Bone marrow (tissue), 2 donors: ENCODE results near the gene MZB1.
"Not testable (repeated sequence)": the region's sequence is repeated elsewhere in the genome, so short reads cannot be mapped to it uniquely, and the experiment has no call there.

ENCODE experiments used
- DNase-seq, 2 donors: peaks; one replicate each; lab custom pipeline; 2025; lab: John Stamatoyannopoulos, UW

Gene MZB1

DNA sequence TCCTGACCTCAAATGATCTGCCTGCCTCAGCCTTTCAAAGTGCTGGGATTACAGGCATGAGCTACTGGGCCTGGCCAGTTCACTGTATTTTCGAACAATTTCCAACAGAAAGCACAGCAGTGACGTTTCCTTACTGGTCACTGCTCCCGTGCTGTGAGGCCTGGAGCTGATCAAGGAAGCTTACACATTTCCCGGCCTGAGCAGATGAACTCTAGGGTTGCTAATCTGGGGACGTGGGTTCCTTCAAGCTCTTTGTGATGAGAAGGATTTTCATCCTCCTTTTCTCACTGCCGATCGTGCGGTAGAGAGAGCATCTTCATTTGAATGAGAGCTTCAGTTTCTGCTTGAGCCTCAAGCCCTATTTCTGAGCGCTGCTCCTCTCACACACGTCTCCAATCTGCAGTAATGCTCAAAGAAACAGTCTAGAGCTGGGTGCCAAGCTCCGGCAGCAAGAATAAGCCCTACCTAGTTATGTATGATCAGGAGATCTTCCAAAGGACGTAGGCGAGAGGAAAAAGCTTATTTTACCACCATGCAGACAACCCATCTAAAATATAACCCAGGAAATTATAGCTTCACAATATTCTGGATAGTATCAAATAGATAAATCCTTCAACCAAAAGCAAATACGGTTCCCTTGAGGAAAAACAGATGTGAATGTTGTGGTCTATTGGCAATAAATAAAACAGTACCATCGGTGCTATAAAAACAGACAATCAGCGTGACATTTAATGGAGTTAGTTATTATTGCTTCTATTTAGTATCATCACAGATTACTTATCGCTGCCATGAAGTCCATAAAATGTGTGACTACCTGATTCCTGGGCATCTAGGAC lies 21.5 kb upstream of the MZB1 start:
- DNase-seq: no peak

DNA sequence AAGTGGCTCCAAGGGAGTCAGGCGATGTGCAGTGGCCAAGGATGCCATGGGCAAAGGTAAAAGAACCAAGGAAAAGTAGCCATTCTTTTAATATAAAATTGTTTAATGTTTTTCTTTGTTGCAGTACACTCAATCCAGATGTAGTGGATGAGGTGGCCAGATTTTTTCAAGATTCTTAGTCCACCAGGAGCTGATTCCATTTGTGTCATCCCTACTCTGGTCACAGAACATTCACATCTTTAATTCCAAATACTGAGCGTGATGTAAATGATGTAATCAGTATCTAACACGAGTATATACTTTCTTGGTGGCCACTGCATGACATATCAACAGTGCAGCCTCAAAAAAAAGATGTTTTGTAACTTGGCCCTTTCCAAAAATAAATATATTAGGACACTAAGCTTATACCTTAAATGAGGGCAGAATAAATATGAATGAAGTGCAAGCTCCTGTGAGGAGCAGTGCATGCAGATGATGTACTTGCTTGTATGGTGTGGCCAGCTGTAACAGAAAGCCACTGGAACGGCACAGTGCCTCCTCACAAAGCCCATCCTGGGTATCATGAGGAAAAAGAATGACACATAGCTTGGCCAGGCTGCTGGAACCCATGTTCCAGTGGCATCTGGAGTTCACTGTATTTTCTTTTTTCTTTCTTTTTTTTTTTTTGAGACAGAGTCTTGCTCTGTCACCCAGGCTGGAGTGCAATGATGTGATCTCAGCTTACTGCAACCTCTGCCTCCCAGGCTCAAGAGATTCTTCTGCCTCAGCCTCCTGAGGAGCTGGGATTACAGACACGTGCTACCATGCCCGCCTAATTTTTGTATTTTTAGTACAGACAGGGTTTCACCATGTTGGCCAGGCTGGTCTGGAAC lies 20.6 kb upstream of the MZB1 start:
- DNase-seq: no peak

DNA sequence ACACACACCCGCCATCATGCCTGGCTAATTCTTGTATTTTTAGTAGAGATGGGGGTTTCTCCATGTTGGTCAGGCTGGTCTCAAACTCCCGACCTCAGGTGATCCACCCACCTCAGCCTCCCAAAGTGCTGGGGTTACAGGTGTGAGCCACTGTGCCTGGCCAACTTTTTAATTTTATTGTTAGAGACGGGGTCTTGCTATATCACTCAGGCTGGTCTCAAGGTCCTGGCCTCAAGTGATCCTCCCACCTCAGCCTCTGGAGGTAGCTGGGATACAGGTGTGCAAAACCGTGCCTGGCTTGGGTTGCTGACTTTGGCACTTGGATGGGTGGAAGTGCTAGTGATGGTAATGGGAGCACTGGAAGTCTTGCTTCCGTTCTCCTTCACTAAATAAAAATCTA lies 19.4 kb upstream of the MZB1 start:
- not testable (repeated sequence) for DNase-seq

DNA sequence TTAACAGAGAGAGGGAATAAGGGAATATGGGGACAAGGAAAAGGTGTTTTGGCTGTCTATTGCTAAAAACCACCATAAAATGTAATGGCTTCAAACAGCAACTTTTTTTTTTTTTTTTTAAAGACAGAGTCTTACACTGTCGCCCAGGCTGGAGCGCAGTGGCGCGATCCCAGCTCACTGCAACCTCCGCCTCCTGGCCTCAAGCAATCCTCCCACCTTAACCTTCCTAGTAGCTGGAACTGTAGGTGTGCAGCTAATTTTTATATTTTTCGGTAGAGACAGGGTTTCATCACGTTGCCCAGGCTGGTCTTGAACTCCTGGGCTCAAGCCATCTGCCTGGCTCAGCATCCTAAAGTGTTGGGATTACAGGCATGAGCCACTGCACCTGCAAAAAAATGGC lies 18.5 kb upstream of the MZB1 start:
- no peak for DNase-seq

DNA sequence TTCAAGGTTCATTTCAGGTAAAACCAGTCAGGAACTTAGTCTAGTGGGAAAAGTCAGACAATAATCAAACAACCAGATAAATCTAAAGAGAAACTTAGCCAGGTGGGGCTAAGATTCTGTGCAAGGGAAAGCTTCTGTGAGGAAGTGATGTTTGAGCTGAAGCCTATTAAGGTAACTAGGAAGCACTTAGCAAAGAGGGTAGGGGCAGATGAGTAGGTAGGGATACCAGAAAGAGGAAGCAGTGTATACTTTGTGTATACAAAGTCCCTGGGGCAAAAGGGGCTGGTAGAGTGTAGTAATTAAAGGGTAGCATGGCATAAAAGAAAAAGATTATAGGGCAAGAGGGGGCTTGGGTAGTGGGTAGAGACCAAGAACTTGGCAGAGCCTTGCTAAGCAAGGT lies 17.8 kb upstream of the MZB1 start:
- no peak for DNase-seq

DNA sequence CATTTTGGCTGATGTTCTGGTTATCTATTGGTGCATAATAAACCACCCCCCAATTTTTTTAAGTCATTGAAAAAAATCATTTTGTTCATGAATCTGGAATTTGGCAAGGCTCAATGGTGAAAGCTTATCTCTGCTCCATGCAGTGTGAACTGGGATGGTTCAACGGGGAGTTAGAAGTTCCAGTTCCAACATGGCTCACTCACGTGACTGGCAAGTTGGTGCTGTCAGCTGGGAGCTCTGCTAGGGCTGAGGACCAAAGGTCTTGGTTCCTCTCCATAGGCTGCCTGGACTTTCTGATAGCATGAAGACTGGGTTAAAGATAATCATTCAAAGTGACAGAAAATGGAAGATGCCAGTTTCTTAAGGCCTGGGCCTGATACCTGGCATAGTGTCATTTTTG lies 17.2 kb upstream of the MZB1 start:
- DNase-seq: no peak

DNA sequence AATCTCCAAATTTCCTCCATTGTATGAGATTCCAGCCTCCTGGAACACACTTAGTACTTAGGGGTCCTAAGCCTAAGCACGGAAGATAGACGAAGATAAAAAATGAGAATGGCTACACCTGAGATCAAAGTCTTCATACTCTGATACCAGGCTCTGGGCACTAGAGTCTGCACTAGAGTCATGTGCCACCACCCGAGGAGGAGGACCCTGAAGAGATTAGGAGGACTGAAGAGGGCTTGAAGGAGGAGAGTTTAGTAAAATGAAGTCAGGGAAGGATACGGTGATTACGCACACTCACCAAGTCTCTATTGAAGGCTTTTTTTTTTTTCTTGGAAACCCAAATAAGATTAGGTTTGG lies 14.7 kb upstream of the MZB1 start:
- no peak for DNase-seq

DNA sequence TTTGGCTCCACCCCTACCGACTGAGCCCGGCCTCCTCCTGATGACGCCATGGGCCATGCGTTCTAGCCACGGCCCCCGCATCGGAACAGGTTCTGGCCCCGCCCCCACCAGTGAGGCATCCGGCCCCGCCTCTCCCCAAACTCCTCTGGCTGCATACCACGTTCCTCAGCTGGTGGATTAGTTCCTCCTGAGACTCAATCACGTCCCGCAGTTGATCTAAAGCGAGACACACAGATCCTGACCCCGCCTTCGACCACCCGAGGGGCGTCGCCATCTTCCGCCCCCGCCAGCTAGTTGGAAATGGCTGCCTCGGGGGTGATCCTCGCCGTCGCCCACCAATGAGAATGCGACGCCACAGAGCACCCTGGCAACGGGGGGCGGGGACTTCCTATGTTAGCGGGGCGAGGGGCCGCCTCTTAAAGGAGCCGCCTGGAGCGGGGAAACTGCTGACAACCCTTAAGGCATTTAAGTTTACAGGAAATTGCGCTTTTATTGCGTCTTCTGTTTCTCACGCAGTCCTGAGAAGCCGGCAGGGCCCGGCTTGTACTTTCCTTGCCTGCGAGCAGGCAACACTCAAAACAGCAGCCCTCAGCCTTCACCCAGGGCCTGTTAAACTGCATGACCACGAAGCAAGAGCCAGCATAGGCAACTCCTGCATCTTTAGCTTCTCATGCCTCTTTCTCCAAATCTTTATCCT lies 14.2 kb upstream of the MZB1 start, which contains the start of gene SPATA24:
TSS of gene SPATA24 (minus strand) at position 303 of the 697 bp plus-strand sequence. CDS start at position 274, 29 bp downstream.
- peak; percentile 91 to 95 for DNase-seq

DNA sequence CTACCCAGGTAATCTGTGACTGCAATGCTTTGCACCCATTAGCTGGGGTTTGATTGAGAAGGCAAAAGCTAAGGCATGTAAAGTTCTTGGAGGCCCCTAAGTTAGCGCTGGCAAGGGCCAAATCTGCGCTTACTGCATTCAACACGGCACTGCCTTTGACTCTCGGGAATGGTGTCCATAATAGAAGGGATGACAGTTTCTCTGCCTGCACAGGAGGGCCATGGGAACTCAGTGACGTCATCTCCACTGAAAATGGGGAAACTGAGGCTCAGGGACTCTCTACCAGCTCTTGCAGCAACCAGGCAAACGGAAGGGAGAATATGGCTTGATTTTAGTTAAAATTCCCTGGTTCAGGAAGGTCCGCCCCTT lies 13.7 kb upstream of the MZB1 start:
- DNase-seq: no peak

DNA sequence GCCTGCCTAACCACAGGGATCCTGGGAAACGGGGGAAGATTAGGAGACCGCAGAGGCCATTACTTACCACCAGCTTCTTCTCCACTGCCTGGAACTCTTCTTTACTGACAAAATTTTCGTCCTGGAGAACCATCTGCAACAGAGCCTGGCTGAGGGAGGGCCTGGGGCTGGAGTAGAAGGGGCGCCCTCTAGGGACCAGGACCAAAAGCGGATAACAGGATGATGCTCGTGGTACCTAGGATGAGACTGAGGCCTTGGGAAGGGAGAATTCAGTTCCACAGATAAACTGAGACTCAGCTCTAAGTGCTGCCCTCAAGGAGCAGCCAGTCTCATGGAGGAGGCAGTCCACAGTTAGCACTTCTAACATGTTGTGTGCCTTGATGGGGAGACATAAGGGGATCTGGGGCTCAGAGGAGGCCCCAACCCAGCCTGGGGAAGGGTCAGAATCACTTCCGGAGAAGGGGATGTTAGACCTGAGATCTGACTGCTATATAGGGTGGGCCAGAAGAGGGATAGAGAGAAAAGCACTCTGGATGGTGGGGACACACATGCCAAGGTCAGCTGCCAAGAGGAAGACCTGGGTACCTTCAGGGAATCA lies 12.9 kb upstream of the MZB1 start:
- no peak for DNase-seq

DNA sequence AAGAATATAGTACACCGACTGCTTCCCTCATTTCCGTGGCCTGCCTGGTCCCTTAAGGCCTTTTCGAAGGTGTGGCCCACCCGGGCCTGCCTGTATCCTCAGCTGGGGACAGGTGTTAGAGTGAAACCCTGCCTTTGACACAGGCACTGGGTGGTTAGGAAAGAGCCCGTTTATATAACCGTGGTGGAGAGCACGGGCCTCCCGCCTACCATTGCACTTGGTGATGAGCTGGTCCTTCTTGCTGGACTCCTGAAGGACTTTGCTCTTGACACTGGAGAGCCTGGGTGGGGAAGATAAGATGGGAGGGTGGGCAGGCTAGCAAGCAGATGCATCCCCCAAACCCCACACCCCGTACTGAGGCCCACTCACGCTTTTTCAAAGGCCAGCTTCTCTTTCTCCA lies 11.8 kb upstream of the MZB1 start:
- no peak for DNase-seq

DNA sequence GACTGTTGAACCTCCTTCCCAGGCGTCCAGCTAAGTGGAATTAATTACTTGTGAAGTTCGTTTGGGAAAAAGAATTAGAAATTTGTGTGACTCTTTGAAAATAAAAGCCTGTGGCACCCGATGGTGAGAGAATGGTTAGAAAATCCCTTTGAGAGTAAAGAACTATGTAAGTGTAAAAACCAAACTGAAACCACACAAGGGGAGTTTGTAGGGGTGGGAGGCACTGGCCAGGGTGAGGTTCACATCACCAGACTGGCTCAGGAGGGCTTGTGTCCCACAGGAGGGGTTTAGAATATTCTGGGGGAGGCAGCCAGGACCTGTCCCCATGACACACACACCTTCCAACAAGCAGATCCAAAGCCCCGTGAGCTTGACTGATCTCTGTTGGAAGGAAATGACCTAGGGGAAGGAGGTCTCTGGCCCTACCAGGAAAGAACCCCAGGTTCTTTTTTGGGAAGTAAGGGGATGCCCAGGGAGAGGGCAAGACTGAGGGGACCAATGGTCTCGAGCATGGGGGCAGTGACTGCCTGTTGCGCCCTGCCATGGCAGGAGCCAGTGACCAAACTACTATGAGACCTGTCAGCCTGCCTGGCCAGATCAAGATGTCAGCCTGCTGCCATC lies 9.9 kb upstream of the MZB1 start:
- no peak for DNase-seq

DNA sequence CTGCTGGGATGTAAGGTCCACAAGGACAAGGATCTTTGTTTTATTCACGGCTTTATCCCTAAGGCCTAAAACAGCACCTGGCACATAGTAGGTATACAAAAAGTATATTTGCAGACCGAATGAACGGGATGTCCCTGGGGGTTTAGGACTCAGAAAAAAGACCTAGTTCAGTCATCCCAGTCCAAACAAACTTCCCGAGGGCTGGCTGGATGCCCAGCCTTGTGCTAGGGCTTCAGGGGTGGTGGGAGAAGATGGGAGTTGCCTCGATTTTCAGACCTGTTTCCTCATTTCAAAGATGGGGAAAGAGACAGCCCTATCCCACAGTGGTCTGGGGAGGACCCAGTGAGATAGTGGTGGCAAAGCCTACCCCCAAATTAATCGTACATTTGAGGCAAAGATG lies 8.2 kb upstream of the MZB1 start:
- no peak for DNase-seq

DNA sequence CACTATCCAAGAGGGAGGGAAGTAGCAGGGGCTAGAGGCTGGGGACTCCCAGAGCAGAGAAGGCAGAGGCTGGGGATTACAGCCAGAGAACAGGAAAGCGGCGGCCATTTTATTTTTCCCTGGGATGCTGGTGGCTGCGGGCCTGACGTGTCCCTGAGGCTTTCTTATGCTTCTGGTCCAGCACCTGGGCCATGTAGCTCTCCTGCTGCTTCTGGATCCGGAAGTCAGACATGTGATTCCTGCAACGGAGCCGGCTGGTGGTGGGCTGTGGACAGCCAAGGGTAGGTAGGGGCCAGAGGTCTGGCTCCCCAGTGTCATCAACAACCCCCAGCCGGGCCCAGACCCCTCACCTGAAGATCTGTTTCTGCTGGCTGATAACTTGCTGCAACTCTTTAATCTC lies 7.0 kb upstream of the MZB1 start:
- no peak for DNase-seq

DNA sequence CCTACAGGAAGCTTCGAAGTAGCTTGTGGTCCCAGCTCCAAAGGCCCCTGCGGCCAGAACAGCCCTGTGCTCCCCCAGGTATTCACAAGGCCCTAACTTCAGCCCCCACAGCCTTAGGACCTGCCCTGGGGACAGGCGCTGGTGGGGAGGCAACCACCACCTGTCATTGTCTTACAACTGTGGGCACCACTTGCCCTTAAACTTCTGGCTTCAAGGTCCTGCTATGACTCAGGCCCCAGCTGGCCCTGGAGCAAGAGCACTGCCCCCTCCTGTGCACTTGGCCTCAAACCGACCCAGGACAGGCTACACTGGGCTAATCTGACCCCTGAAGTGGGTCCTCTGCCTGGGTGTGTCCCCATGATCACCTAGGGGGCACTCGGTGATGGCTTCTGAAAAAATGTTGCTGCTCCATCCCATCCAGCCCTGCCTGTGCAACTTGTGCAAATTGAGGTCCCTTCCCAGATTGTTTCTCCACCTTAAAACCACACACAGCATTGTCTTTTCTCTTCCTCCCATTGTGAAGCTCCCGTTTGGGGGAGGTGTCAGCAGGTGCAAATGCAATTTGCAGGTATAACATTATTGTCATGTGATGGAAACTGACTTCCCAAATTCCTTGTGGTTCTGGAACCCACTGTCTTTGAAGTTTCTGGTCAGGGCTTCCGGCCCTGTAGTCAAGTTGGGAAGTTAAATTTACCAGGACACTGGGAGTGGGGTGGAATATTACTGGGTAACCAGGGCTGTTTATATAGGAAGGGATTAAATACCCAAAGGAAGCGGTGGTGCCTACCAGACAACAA lies 6.3 kb upstream of the MZB1 start:
- DNase-seq: no peak

DNA sequence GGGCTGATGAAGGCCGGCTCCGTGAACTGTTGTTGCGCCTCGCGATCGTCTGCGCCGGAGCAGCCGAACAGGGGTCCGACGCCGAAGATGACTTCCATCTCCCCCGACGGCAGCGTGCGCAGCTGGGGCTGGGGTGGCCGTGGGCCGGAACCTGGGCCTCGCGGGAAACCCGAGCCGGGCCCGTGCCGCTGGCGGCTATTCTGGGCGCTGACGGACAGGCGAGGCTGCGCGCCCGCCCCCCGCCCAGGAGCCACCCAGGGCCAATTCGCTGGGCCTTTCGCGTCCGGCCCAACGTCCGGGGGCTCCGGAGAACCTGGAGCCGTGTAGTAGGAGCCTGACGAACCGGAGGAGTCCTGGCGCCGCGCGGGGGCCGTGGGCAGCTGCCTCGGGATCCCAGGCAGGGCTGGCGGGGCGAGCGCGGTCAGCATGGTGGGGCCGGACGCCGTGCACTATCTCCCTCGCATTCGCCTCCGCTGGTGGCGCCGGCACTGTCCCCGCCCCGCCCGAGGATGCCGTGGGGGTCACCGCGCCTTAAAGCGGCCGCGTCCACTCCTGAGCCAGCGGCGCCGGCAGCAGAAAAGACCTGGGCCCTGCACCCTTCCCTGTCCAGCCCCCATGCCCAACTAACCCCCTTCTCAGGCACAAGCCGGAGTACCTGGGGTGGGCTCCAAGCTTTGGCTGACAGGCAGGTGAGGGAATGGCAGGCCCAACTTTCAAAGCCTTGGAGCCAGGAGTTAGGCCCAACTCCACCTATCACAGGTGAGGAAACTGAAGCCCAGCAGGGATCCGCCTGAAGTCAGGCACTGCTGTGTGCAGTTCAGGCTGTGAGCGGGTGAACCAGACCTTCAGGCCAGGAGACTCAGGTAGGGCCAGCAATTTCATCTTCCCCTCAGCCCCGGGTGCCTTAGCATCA lies 5.2 kb upstream of the MZB1 start, which contains the start of gene PROB1:
TSS of gene PROB1 (minus strand) at position 451 of the 913 bp plus-strand sequence. CDS start at position 428, 23 bp downstream.
- DNase-seq: no peak

DNA sequence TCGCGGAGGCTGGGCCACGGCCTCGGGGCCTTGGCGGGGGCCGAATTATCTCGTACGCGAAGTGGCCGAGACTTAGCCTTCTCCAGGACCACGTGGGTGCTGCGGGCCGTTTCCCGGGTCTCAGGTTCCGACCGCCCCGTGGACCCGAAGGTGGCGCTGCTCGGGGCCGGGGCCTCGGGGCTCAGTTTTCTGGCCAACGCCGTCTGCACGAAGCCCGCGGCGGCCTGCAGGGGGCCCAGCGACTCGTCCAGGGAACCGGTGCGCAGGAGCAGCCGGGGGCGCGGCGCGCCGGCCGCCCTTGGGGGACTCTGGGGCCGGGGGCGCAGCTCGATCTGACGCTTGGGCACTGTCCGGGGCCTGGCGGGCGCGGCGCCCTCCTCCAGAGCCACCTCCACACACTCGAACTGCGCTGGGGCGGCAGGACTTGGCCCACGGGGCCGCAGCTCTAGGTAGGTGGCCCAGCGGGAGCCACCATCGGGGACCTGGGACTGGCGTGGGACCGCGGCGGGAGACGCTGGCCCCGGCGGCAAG lies 4.5 kb upstream of the MZB1 start:
- peak in 1 of 2 donors; percentile 36 for DNase-seq

DNA sequence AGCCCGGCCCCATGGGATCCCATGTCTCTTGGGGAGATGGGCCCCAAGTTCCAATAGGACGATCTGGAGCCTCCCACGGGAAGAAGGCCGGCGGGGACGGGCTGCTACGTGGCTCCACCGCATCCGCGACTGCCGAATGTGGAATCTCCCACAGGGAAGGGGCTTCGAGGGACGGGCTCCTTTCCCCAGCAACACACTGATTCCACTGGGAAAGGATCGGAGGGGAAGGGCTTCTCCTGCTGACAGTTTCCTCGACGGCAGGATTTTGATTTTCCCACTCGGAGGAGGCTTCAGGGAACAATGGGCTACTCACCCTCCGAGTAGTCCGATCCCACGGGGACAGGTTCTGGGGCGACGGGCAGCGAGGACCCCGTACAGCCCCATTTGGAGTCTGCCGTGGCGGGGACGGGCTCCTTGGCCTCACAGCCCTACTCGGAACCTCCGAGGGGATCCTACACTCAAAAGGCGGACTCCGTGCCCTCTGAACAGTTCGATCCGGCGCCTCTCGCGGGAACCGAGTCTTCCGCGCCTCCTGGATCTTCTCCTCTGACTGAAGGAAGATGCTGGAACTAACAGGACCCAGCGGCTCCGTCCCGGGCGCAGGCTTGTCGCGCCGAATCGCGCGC lies 3.9 kb upstream of the MZB1 start:
- DNase-seq: no peak
